NB4 (cell line): Measurements from ENCODE around the gene RAPSN.

ENCODE experiments used
- CTCF ChIP-seq: IDR thresholded peaks from one replicate; pipeline ENCODE4 v1.5.1; 2012; ENCODE audit warnings: low read depth, low read length
- TF ChIP-seq, protein P1 (sequence below): IDR thresholded peaks from 2 replicates; pipeline ENCODE4 v1.6.1; 2011; ENCODE audit warnings: low read depth, low read length

- TF ChIP-seq CTCF = no peak
- TF ChIP-seq, protein P1, sequence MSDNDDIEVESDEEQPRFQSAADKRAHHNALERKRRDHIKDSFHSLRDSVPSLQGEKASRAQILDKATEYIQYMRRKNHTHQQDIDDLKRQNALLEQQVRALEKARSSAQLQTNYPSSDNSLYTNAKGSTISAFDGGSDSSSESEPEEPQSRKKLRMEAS = no peak
These were observed 34.5 kb upstream of the RAPSN start for GRCh38 chr11:47483457-47483856.
